ENCODE measurements around the gene NEMP2. TPM values are rescaled to one million over a fixed set of nuclear protein-coding genes. Genes with fewer than 3 reads are reported as not detected.

The NEMP2 gene
- total and polyA plus RNA-seq, 2 donors from 2014 or later = 2.3 to 5.2 TPM

DNA sequence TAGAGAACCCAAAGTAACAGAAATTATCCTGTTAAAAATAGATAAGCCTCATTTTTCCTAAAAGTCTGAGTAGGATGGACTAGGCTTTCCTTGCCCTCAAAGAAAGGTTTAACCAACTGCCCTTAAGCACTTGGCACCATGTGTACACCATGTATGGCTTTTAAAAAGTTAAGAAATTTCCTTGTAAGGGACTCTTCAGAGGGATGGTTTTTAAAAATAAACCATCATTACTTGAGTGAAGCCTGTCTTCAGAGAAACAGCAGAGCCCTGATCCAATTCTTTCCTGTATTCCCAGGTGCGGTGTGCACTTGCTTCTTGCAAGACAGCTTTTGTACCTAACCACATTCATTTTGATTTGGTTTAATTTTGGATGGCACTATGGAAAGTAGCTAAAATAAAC, 1.1 kb upstream of the NEMP2 start:
- Histone ChIP-seq H3K27ac (ENCODE audit: low read depth in 2 of 2, low read length in 2 of 2) (peak overlapping the region; percentile 11 to 37), H3K27me3 (ENCODE audit: control insufficient read depth, insufficient read depth, low read length) (no peaks in the 10 kb centered on the region), H3K36me3 (ENCODE audit: control insufficient read depth in 2 of 3, insufficient read depth in 3 of 3, low read length in 3 of 3) (no peaks in the 10 kb centered on the region), H3K4me1 (ENCODE audit: control insufficient read depth in 2 of 3, insufficient read depth in 2 of 3, low read depth in 1 of 3, low read length in 3 of 3) (no peaks in the 10 kb centered on the region), H3K9ac (ENCODE audit: low read length in 3 of 3) (no peak overlapping the region), H3K9me3 (ENCODE audit: control insufficient read depth in 2 of 3, insufficient read depth in 1 of 3, low read length in 3 of 3) (peaks cover 2 to 19% (median 3%) of the 10 kb centered on the region in 3 donors), H3K4me3 (ENCODE audit: low read length in 3 of 3) (peak overlapping the region in 2 of 3 donors; percentile 30 to 68)
- FAIRE-seq (no peak), DNase-seq (no peak)
- intact Hi-C loops (cut with DNase I) = loop anchor here (10.0 kb wide), 1 partner anchor 119 kb away; no protein-coding TSS in a partner anchor
- TF ChIP-seq, protein P1, sequence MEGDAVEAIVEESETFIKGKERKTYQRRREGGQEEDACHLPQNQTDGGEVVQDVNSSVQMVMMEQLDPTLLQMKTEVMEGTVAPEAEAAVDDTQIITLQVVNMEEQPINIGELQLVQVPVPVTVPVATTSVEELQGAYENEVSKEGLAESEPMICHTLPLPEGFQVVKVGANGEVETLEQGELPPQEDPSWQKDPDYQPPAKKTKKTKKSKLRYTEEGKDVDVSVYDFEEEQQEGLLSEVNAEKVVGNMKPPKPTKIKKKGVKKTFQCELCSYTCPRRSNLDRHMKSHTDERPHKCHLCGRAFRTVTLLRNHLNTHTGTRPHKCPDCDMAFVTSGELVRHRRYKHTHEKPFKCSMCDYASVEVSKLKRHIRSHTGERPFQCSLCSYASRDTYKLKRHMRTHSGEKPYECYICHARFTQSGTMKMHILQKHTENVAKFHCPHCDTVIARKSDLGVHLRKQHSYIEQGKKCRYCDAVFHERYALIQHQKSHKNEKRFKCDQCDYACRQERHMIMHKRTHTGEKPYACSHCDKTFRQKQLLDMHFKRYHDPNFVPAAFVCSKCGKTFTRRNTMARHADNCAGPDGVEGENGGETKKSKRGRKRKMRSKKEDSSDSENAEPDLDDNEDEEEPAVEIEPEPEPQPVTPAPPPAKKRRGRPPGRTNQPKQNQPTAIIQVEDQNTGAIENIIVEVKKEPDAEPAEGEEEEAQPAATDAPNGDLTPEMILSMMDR (IDR thresholded peaks at IDR 0.05; ENCODE audit: borderline replicate concordance, extremely low read depth, insufficient read depth) = no peak

DNA sequence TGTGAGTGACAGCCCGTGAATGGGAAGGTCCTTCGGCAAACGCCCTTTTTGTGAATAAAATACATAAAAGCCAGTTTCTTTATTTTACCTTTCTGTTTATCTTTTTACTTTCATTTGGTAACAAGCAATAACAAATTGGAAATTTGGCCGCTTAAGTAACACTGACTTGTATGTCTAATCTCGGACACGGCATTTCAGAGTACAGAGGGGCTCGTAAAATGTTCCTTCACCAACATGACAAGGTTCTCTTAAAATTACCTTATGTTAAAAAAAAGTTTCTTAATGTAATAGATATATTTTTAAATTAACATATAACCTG, 558 bp upstream of the NEMP2 start:
- H3K27me3 ChIP-seq (ENCODE audit: control insufficient read depth, insufficient read depth, low read length) = no peaks in the 10 kb centered on the region
- peak overlapping the region; percentile 68 to 87 (median 69) for H3K4me3 ChIP-seq (ENCODE audit: low read length in 3 of 3)
- H3K4me1 ChIP-seq (ENCODE audit: control insufficient read depth in 2 of 3, insufficient read depth in 2 of 3, low read depth in 1 of 3, low read length in 3 of 3) = no peaks in the 10 kb centered on the region
- peak overlapping the region; percentile 84 to 89 for H3K27ac ChIP-seq (ENCODE audit: low read depth in 2 of 2, low read length in 2 of 2)
- TF ChIP-seq, protein P1 (IDR thresholded peaks at IDR 0.05; ENCODE audit: borderline replicate concordance, extremely low read depth, insufficient read depth) = no peak
- no peak for FAIRE-seq
- H3K9ac ChIP-seq (ENCODE audit: low read length in 3 of 3) = peak overlapping the region; percentile 17 to 91 (median 44)
- DNase-seq = no peak
- intact Hi-C loops (cut with DNase I) = loop anchor here (10.0 kb wide), 1 partner anchor 120 kb away; no protein-coding TSS in a partner anchor
- H3K9me3 ChIP-seq (ENCODE audit: control insufficient read depth in 2 of 3, insufficient read depth in 1 of 3, low read length in 3 of 3) = peaks cover 0 to 14% (median 2%) of the 10 kb centered on the region in 3 donors
- no peaks in the 10 kb centered on the region for H3K36me3 ChIP-seq (ENCODE audit: control insufficient read depth in 2 of 3, insufficient read depth in 3 of 3, low read length in 3 of 3)

DNA sequence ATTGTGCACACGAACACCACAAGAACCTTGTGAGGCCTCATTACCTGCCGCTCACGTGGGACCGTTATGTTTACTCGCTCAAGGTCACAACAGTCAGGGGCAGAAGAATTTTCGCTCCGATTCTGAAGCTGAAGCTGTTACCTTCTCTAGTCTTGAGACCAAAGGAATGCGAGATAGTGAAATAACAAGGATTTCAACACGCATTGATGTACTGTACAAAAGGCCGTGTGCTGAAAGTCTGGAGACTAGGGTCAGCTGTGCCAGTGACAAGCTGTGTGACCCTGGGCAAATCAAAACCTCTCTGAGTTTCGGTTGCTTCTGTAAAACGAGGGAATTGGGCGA, 583 bp downstream of the NEMP2 start:
- FAIRE-seq = no peak
- Histone ChIP-seq H3K36me3 (ENCODE audit: control insufficient read depth in 2 of 3, insufficient read depth in 3 of 3, low read length in 3 of 3) (no peaks in the 10 kb centered on the region), H3K9me3 (ENCODE audit: control insufficient read depth in 2 of 3, insufficient read depth in 1 of 3, low read length in 3 of 3) (peaks cover 0 to 6% (median 2%) of the 10 kb centered on the region in 3 donors), H3K4me3 (ENCODE audit: low read length in 3 of 3) (peak overlapping the region; percentile 86 to 97 (median 87)), H3K27me3 (ENCODE audit: control insufficient read depth, insufficient read depth, low read length) (no peaks in the 10 kb centered on the region), H3K27ac (ENCODE audit: low read depth in 2 of 2, low read length in 2 of 2) (peak overlapping the region; percentile 84 to 89), H3K9ac (ENCODE audit: low read length in 3 of 3) (peak overlapping the region; percentile 90 to 96 (median 91)), H3K4me1 (ENCODE audit: control insufficient read depth in 2 of 3, insufficient read depth in 2 of 3, low read depth in 1 of 3, low read length in 3 of 3) (no peaks in the 10 kb centered on the region)
- peak in 2 of 5 donors; percentile 50 to 57 for DNase-seq
- intact Hi-C loops (cut with DNase I) = loop anchor here (10.0 kb wide), 1 partner anchor 121 kb away; no protein-coding TSS in a partner anchor
- TF ChIP-seq, protein P1 (IDR thresholded peaks at IDR 0.05; ENCODE audit: borderline replicate concordance, extremely low read depth, insufficient read depth) = no peak

All from kidney (tissue), 14 donors.